ENCODE measurements around the gene RNF223.

RNF223 gene

GRCh38 chr1:1024771-1025699 is 49.1 kb downstream of the RNF223 start:
- no peak for DNase-seq

DNA sequence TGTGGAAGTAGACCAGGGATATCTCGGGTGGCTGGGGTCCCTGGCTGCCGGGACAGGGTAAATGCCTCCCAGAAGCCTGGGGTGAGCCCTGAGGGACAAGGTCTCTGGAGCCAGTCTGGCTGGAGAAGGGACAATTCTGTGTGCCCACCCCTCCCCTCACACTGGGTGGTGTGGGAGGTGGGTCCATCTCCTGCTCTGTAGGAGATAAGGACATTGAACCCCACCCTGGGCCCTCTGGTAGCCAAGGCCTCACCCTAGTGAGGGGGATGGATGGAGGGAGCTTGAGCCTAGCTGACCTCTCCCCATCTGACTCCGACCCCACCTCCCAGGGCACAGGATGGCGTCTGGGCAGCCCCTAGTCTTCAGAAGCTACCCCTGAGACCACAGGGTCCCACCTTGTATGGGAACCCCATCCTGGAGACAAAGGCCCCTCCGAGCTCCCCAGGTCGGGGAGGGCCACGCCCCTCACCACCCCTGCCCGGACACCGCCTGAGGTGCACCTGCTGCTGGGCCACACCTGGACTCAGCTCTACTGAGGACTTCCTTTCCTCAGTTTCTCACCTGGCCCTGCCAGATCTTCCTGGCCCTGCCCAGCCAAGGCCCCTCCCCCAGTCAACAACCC is 49.8 kb downstream of the RNF223 start:
- no peak for DNase-seq

DNA sequence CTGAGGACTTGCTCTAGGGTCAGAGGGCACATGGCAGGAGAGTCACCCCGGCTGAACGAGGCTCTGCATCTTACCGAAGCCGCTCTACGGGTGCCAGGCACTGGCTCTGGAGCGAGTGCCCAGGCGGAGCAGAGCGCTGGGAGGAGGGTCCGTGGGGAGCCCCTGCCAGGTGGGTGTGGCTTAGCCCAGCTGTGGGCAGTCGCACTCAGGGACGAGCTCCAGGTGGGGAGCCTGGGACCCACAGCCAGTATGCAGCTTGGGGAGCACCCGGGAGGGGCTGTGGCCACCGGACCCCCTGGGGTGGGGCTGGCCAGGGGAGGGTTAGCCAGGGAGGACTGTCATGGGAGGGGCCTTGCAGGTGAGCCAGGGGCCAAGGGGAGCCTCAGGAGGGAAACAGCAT is 50.4 kb downstream of the RNF223 start:
- no peak for DNase-seq

- DNase-seq = no peak
Observed at GRCh38 chr1:1022302-1023009, 51.6 kb downstream of the RNF223 start.

GRCh38 chr1:1021920-1022259 is 52.2 kb downstream of the RNF223 start:
- no peak for DNase-seq

DNA sequence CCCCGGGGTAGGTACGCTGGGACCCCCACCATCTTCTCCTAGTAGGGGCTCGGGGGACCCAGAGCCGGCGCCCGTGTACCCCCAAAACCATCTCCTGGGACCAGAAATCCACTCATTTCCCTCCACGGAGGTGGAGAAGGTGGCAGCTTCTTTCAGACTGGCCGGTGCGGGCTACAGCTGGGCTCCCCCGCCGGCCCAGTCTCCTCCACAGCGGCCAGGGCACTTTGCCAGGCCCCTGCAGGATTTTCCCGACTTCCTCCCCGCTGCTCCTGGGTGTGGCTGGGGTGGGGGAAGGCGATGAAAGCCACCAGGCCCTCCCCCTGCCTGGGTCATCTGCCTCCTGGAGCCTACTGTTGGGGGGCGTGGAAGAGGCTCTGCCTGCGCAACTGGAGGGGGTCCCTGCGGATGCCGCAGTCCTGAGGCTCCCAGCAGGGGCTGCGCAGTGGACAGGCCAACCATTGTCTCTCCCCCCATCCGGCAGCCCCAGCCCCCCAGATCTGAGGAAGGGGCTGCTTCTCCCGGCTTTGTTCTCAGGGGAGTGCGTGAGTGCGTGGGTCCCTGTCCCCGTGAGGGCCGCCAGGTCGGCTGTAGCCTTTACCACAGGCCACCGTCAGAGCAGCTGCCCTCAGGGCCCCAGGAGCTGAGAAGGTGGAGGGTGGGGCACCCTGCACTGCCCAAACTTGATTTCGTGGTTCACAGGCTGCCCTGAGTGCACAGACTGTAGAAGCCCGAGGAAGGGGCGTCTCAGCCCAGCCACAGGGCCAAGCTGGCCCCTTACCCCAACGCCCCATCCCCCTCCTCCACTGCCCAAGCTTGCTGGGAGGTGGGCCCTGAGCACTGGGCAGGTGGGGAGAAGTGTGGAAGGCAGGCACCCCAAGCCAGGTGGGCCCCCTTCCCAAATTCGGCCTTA is 52.8 kb downstream of the RNF223 start:
- DNase-seq = no peak
